ENCODE results near the gene BLID. TPM values are rescaled to one million over a fixed set of nuclear protein-coding genes. Genes with fewer than 3 reads are reported as not detected.

Gene BLID
- total RNA-seq, 1 experiment from 2014 or later, result 5.7 TPM

DNA sequence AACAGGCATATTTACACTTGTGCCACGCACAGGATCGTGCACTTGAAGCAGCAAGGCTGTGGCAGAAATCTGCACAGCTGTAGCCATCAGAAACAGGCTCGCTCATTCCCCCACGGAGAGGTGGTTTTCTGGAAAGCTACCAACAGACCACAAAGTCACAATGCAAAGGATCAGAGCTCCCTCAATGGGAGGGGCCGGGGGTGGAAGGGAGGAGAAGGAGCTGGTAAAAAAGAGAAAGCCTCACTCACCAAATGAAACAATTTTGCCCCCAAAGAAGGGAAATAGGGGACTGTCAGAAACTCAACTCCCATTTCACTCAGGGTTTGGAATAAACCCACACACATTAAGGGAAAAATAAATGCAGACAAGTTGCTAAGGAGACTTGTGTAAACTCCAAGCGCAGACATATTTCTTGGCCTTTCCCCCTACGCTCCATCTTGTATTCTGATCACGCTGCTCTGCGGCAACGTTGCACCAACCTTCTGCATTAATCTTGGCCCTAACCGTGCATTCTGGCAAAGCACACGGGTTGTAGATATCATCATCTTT is 43.2 kb upstream of the BLID start:
- no peak overlapping the region for H2AFZ ChIP-seq (ENCODE audit: low read length)
- DNase-seq, result peak; percentile 75
- peak overlapping the region; percentile 99 for H3K9ac ChIP-seq (ENCODE audit: low read length)
- H3F3A ChIP-seq (ENCODE audit: low read length, unreplicated experiment), result peaks cover 43% of the 10 kb centered on the region
- intact Hi-C loops (cut with micrococcal nuclease), result loop anchor here (5.0 to 10.0 kb wide), 2 partner anchors 346 to 502 kb away; no protein-coding TSS in a partner anchor
- BruUV-seq (replicated peaks), result no TSS peak
- peaks cover 49% of the 10 kb centered on the region for H3K36me3 ChIP-seq (ENCODE audit: low read depth, low read length)
- TF ChIP-seq, protein P1, sequence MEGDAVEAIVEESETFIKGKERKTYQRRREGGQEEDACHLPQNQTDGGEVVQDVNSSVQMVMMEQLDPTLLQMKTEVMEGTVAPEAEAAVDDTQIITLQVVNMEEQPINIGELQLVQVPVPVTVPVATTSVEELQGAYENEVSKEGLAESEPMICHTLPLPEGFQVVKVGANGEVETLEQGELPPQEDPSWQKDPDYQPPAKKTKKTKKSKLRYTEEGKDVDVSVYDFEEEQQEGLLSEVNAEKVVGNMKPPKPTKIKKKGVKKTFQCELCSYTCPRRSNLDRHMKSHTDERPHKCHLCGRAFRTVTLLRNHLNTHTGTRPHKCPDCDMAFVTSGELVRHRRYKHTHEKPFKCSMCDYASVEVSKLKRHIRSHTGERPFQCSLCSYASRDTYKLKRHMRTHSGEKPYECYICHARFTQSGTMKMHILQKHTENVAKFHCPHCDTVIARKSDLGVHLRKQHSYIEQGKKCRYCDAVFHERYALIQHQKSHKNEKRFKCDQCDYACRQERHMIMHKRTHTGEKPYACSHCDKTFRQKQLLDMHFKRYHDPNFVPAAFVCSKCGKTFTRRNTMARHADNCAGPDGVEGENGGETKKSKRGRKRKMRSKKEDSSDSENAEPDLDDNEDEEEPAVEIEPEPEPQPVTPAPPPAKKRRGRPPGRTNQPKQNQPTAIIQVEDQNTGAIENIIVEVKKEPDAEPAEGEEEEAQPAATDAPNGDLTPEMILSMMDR (conservative IDR thresholded peaks at IDR 0.05; ENCODE audit: low read depth, low read length), result no peak
- TF ChIP-seq EZH2phosphoT487 (IDR thresholded peaks at IDR 0.05; ENCODE audit: borderline replicate concordance, low read length) (no peak), EZH2 (IDR thresholded peaks at IDR 0.05; ENCODE audit: low read length, unreplicated experiment) (no peak)
- H3K27me3 ChIP-seq (ENCODE audit: low read length), result no peaks in the 10 kb centered on the region
- no peaks in the 10 kb centered on the region for H3K9me3 ChIP-seq (ENCODE audit: low read length)
- H3K9me2 ChIP-seq (replicated peaks; ENCODE audit: low read length), result no peaks in the 10 kb centered on the region
- H3K4me2 ChIP-seq (ENCODE audit: low read length), result peak overlapping the region; percentile 95
- ChIA-PET POLR2A (ENCODE audit: unreplicated experiment) (interaction anchor here (0.5 to 0.7 kb wide), 3 partner anchors 15 to 1296 kb away, joined by 3 to 4 read pairs (median 4); no protein-coding TSS in a partner anchor), CTCF (interaction anchor here (0.7 kb wide), 1 partner anchor 51 kb away, joined by 3 read pairs; no protein-coding TSS in a partner anchor)
- peaks cover 4% of the 10 kb centered on the region; the same call in 1 of the 2 replicates for H4K20me1 ChIP-seq (ENCODE audit: low read length)
- H3K27ac ChIP-seq (ENCODE audit: low read length), result peak overlapping the region; percentile 99
- H3K4me3 ChIP-seq (ENCODE audit: low read length), result peak overlapping the region; percentile 75
- H3K4me1 ChIP-seq (ENCODE audit: insufficient read depth, low read length), result peaks cover 70% of the 10 kb centered on the region
- peak; percentile 14 for ATAC-seq
- H3K79me2 ChIP-seq (ENCODE audit: low read length), result peaks cover 100% of the 10 kb centered on the region

DNA sequence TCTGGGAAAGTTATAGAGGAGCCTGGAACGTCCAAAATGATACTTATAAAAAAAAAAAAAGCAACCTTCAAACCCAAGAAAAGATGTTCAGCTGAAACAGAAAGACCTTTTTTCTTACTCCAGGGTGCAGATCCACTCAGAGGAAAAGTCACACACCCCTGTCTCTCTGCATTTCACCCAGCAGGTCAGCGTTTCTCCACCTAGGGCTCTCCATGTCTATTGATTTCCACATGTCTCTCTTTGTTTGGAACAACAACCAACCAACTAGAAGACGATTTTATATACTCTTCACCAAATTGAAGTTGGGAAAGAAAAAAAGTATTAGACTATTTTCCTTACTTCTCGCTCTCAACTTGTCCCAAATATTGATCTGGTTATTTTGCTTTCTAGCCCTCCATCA is 42.2 kb upstream of the BLID start:
- Histone ChIP-seq H3K27ac (ENCODE audit: low read length) (peak overlapping the region; percentile 99), H2AFZ (ENCODE audit: low read length) (no peak overlapping the region), H3K4me3 (ENCODE audit: low read length) (peak overlapping the region; percentile 75), H3K4me2 (ENCODE audit: low read length) (peak overlapping the region; percentile 95), H3K36me3 (ENCODE audit: low read depth, low read length) (peaks cover 51% of the 10 kb centered on the region), H3K9me2 (replicated peaks; ENCODE audit: low read length) (no peaks in the 10 kb centered on the region), H4K20me1 (ENCODE audit: low read length) (peaks cover 8% of the 10 kb centered on the region; the same call in 1 of the 2 replicates), H3K27me3 (ENCODE audit: low read length) (no peaks in the 10 kb centered on the region), H3K79me2 (ENCODE audit: low read length) (peaks cover 100% of the 10 kb centered on the region), H3F3A (ENCODE audit: low read length, unreplicated experiment) (peaks cover 46% of the 10 kb centered on the region), H3K4me1 (ENCODE audit: insufficient read depth, low read length) (peaks cover 59% of the 10 kb centered on the region), H3K9ac (ENCODE audit: low read length) (peak overlapping the region; percentile 99), H3K9me3 (ENCODE audit: low read length) (no peaks in the 10 kb centered on the region)
- POLR2A ChIA-PET (ENCODE audit: unreplicated experiment), result interaction anchor here (0.7 to 1.1 kb wide), 5 partner anchors 10 to 1298 kb away, joined by 3 to 18 read pairs (median 3); no protein-coding TSS in a partner anchor
- DNase-seq (peak; percentile 34), ATAC-seq (no peak)
- intact Hi-C loops (cut with micrococcal nuclease), result loop anchor here (5.0 to 10.0 kb wide), 2 partner anchors 347 to 501 kb away; no protein-coding TSS in a partner anchor
- no TSS peak for BruUV-seq (replicated peaks)
- TF ChIP-seq EZH2phosphoT487 (IDR thresholded peaks at IDR 0.05; ENCODE audit: borderline replicate concordance, low read length) (no peak), EZH2 (IDR thresholded peaks at IDR 0.05; ENCODE audit: low read length, unreplicated experiment) (no peak)
- TF ChIP-seq, protein P1 (conservative IDR thresholded peaks at IDR 0.05; ENCODE audit: low read depth, low read length), result no peak
- CTCF ChIA-PET, result interaction anchor here (0.7 kb wide), 1 partner anchor 50 kb away, joined by 3 read pairs; no protein-coding TSS in a partner anchor

Data from PC-3 (cell line).